GM21786 (cell line): Measurements from ENCODE around the gene SLC4A1.
A peak's percentile ranks its signal among the peaks of the same experiment; 100 is the strongest.

Source experiments
- ATAC-seq: cut with Tn5 transposase; IDR thresholded peaks from one replicate; pipeline ENCODE4 v1.9.1; 2021; ENCODE audit not compliant: unreplicated experiment

SLC4A1 gene

DNA sequence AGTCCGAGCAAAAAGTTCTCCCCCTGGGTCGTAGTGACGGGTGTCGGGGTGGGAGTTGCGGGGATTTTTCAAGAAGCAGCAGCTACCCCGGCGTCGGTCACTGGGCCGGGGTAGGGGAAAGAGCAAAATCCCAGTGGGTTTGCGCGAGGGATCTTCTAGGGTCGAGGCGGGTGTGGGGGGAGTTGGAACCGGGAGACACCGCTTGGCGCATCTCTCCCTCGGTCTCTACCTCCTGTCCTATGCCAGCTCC, 46.1 kb downstream of the SLC4A1 start:
- ATAC-seq, result no peak

DNA sequence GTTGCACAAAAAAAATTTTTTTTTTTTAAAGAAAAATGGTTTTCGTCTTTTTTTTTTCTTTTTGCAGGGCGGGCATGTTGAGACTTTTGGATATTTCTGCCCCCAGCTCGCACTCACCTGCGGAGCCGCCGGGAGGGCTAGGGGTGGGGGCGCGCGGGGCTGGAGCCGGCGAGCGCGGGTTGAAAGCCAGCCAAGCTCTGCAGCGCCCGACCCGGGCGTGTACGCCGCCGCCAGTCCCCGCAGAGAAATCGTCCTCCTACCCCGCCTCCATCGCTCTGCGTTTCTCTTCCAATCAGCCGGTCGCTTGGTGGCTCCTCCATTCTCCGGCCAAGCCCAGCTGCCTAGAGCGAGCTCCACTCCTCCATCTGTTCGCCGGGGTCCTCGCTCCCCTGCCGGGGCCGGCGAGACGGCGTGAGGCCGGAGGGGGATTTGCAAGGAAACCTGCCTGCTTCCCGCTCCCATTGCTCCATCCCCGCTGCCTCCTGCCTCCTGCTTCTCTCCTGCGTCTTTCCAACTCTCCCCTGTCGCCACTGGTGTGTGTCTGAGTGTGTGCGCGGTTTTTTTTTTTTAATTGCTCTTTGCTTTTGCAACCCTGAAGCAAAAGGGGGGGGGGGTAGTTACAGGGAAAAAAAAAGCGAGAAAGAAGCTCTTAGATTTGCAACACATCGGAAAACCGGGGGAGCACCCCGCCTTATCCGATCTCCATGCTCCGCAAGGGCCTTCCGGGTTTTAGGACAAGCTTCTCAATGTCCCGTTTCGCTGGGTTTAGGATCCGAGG, 46.7 kb downstream of the SLC4A1 start:
- no peak for ATAC-seq

GRCh38 chr17:44220213-44221083, 47.5 kb downstream of the SLC4A1 start:
- ATAC-seq, result no peak

- ATAC-seq, result no peak
Observed at GRCh38 chr17:44219616-44220212, 48.2 kb downstream of the SLC4A1 start, which contains the start of gene UBTF. Gene UBTF (minus strand): TSS chr17:44219675. CDS start chr17:44218229, 1,446 bp downstream.

DNA sequence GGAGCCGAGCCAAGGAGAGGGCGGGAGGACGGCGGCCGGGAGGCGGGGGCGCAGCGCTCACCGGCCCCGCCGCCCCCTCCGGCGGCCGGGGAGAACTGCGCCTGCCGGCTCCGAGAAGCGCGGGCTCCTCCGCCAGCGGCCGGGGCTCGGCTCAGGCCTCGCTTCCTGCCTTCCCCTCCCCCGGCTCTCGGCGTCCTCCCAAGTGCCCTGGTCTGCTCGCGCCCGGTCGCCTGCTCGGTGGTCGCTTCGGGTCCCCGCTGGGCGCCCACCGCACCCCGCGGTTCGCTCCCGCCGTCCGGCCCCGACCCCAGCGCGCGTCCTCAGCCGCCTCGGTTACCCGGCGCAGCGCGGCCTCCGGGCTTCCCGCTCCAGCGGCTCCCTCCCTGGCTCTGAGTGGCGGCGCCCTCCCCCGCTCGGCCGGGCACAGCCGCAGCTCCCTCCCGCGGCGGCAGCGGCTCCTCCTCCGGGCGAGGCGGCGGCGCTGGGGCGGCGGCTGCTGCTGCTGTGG, 48.8 kb downstream of the SLC4A1 start:
- peak; percentile 15 for ATAC-seq

GRCh38 chr17:44218344-44219107, 49.4 kb downstream of the SLC4A1 start:
- peak; percentile 30 for ATAC-seq

DNA sequence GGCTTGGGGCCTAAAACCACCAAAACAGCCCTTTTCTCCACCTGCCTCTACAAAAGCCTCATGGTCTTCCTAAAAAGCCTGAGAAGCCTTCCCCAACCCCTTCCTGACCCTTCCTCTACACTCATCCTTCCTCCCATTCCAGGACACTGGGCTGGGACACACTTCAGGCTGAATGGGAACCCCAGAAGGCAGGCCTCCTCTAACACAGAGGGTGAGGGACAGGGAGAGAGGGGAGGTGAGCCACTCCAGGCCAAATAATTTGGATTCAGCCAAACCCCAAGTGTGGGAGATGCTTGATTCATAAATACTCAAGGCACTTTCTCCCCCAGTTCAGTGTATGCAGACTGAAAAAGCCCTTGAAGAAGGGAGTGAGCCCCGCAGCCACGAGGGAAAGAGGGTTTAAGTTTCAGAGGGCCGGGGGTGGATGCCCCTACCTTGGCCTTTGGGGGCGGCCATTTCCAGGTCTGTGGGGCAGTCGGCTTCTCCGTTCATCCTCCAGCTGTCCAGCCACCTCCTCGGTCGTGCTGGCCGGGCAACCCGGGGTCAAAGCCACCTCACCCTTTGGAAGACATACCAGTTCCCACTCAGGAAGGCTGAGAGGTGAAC, 50.1 kb downstream of the SLC4A1 start:
- no peak for ATAC-seq

- ATAC-seq, result no peak
Observed at GRCh38 chr17:44216694-44217093, 51.2 kb downstream of the SLC4A1 start.

GRCh38 chr17:44216173-44216572, 51.8 kb downstream of the SLC4A1 start:
- peak; percentile 27 for ATAC-seq

GRCh38 chr17:44214896-44215295, 53.0 kb downstream of the SLC4A1 start:
- no peak for ATAC-seq

GRCh38 chr17:44214230-44214494, 53.8 kb downstream of the SLC4A1 start:
- ATAC-seq, result no peak

- ATAC-seq, result no peak
Observed at GRCh38 chr17:44213403-44214229, 54.3 kb downstream of the SLC4A1 start.

- no peak for ATAC-seq
Observed at GRCh38 chr17:44212507-44213402, 55.2 kb downstream of the SLC4A1 start.

GRCh38 chr17:44211281-44212265, 56.4 kb downstream of the SLC4A1 start:
- no peak for ATAC-seq

GRCh38 chr17:44210342-44211192, 57.4 kb downstream of the SLC4A1 start:
- ATAC-seq, result peak; percentile 67

GRCh38 chr17:44209786-44210341, 58.1 kb downstream of the SLC4A1 start:
- ATAC-seq, result no peak
